Measurements from ENCODE around the gene AIF1.
A peak's percentile ranks its signal among the peaks of the same experiment; 100 is the strongest.

The AIF1 gene

DNA sequence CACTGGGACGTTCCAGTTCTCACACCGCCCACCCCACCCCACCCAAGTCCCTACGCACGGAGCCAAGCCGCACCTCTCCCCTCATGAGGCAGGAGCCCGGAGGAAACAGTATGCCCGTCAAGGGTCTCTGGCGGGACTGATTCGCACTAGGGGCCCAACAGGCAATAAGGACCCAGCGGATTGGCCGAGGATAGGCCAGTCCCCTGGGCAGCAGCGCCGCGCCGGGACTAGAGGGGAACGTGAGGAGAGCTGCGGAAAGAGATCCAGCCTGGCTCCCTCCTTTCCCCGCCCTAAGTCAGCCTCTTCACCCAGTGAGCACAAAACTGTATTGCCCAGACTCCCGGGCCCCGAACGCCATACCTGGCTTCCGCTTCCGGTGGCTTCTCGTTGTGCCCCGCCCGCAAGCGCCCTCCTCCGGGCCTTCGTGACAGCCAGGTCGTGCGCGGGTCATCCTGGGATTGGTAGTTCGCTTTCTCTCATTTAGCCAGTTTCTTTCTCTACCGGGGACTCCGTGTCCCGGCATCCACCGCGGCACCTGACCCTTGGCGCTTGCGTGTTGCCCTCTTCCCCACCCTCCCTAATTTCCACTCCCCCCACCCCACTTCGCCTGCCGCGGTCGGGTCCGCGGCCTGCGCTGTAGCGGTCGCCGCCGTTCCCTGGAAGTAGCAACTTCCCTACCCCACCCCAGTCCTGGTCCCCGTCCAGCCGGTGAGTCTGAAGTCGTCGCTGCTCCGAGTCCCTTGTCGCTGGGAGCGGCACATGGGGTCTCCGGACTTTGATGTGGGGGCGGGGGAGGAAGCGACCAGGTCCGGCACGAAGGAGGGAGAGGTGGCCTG lies 50.7 kb downstream of the AIF1 start, which contains the start of gene CSNK2B:
TSS of gene CSNK2B (plus strand) at position 580 of the 836 bp plus-strand sequence. CDS start 752 bp downstream, outside the sequence.
- peak; percentile 99 for DNase-seq

DNA sequence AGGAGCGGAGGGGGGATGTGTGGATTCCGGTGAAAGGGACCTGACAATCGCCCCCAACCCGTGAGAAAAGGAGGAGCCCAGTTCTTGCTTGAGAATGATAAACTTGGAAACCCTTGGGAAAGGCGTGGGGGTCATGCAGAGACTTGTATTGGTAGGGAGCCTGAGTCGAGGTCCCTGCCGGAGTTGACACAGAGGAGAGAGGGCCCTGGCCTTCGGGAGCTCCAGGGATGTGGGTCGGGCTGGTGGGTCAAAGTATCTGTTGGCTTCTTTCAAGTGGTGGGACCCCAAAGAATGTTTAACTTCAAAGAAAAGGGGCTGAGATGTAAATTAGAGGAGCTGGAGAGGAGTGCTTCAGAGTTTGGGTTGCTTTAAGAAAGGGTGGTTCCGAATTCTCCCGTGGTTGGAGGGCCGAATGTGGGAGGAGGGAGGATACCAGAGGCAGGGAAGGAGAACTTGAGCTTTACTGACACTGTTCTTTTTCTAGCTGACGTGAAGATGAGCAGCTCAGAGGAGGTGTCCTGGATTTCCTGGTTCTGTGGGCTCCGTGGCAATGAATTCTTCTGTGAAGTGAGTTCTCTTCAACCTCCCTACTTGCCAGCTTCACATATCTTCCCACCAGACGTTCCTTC lies 51.4 kb downstream of the AIF1 start:
- DNase-seq = no peak
